ENCODE measurements around the gene PPP2R5D. TPM values are rescaled to one million over a fixed set of nuclear protein-coding genes. Genes with fewer than 3 reads are reported as not detected.
"Not testable (repeated sequence)": the region's sequence is repeated elsewhere in the genome, so short reads cannot be mapped to it uniquely, and the experiment has no call there.

Gene PPP2R5D
- total RNA-seq, 2 experiments from 2014 or later = 35.0 to 35.6 TPM

DNA sequence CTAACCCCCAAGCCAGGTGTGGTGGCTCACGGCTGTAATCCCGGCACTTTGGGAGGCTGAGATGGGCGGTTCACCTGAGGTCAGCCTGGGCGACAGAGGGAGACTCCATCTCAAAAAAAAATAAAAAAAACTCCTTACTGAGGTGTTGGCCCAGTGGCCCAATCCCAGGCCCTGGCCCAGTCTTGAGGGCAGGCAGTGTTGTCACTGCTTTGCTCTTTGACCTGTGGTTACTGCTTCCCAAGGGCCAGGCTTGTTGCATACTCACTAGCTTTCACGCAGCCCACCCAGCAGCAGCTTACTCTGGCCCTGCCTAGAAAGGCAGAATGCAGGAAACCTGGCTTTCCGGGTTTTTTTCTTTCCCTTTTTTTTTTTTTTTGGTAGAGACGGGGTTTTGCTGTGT is 41.9 kb upstream of the PPP2R5D start:
- Histone ChIP-seq H3K4me3 (ENCODE audit: low read depth, low read length, poor library complexity, severe bottlenecking) (no peak overlapping the region), H3K4me1 (ENCODE audit: insufficient read depth, low read length, poor library complexity, severe bottlenecking) (no peaks in the 10 kb centered on the region), H3K9me2 (ENCODE audit: insufficient read depth, low read length) (no peaks in the 10 kb centered on the region), H3K9me3 (ENCODE audit: low read length) (no peaks in the 10 kb centered on the region), H3K79me2 (ENCODE audit: insufficient read depth, low read depth, low read length) (no peaks in the 10 kb centered on the region), H3K36me3 (ENCODE audit: insufficient read depth, low read length) (peaks cover 80% of the 10 kb centered on the region), H3K27ac (ENCODE audit: low read depth, low read length, poor library complexity, severe bottlenecking) (no peak overlapping the region), H3K4me2 (ENCODE audit: low read length) (no peak overlapping the region), H4K20me1 (ENCODE audit: insufficient read depth, low read length) (no peaks in the 10 kb centered on the region), H2AFZ (ENCODE audit: low read length) (no peak overlapping the region)
- TF ChIP-seq EZH2phosphoT487 (IDR thresholded peaks at IDR 0.05; ENCODE audit: borderline replicate concordance, low read depth, low read length) = no peak
- TF ChIP-seq, protein P1, sequence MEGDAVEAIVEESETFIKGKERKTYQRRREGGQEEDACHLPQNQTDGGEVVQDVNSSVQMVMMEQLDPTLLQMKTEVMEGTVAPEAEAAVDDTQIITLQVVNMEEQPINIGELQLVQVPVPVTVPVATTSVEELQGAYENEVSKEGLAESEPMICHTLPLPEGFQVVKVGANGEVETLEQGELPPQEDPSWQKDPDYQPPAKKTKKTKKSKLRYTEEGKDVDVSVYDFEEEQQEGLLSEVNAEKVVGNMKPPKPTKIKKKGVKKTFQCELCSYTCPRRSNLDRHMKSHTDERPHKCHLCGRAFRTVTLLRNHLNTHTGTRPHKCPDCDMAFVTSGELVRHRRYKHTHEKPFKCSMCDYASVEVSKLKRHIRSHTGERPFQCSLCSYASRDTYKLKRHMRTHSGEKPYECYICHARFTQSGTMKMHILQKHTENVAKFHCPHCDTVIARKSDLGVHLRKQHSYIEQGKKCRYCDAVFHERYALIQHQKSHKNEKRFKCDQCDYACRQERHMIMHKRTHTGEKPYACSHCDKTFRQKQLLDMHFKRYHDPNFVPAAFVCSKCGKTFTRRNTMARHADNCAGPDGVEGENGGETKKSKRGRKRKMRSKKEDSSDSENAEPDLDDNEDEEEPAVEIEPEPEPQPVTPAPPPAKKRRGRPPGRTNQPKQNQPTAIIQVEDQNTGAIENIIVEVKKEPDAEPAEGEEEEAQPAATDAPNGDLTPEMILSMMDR (conservative IDR thresholded peaks at IDR 0.05; ENCODE audit: low read length) = no peak
- POLR2A ChIA-PET = no interaction called here
- no peak for DNase-seq (ENCODE audit: low spot score)
- BruUV-seq (replicated peaks) = no TSS peak
- CTCF ChIA-PET (ENCODE audit: unreplicated experiment) = no interaction called here
- intact Hi-C loops (cut with micrococcal nuclease; ENCODE audit: unreplicated experiment) = no loop called here

- Histone ChIP-seq H3K4me1 (ENCODE audit: insufficient read depth, low read length, poor library complexity, severe bottlenecking) (no peaks in the 10 kb centered on the region), H3K4me3 (ENCODE audit: low read depth, low read length, poor library complexity, severe bottlenecking) (no peak overlapping the region), H3K27ac (ENCODE audit: low read depth, low read length, poor library complexity, severe bottlenecking) (no peak overlapping the region), H3K4me2 (ENCODE audit: low read length) (no peak overlapping the region), H3K36me3 (ENCODE audit: insufficient read depth, low read length) (peaks cover 35% of the 10 kb centered on the region), H4K20me1 (ENCODE audit: insufficient read depth, low read length) (no peaks in the 10 kb centered on the region), H3K9me2 (ENCODE audit: insufficient read depth, low read length) (no peaks in the 10 kb centered on the region), H3K9me3 (ENCODE audit: low read length) (no peaks in the 10 kb centered on the region), H3K79me2 (ENCODE audit: insufficient read depth, low read depth, low read length) (no peaks in the 10 kb centered on the region), H2AFZ (ENCODE audit: low read length) (no peak overlapping the region)
- intact Hi-C loops (cut with micrococcal nuclease; ENCODE audit: unreplicated experiment) = loop anchor here (5.0 kb wide), 1 partner anchor 46 kb away; no protein-coding TSS in a partner anchor
- TF ChIP-seq, protein P1 (conservative IDR thresholded peaks at IDR 0.05; ENCODE audit: low read length) = no peak
- TF ChIP-seq EZH2phosphoT487 (IDR thresholded peaks at IDR 0.05; ENCODE audit: borderline replicate concordance, low read depth, low read length) = no peak
- BruUV-seq (replicated peaks) = TSS peak; percentile 10
- POLR2A ChIA-PET = no interaction called here
- DNase-seq (ENCODE audit: low spot score) = no peak
- CTCF ChIA-PET (ENCODE audit: unreplicated experiment) = no interaction called here
Measured at GRCh38 chr6:42947950-42948349, 36.4 kb upstream of the PPP2R5D start.

- intact Hi-C loops (cut with micrococcal nuclease; ENCODE audit: unreplicated experiment) = no loop called here
- CTCF ChIA-PET (ENCODE audit: unreplicated experiment) = interaction anchor here (0.6 kb wide), 1 partner anchor 52 kb away, joined by 3 read pairs; no protein-coding TSS in a partner anchor
- TF ChIP-seq, protein P1 (conservative IDR thresholded peaks at IDR 0.05; ENCODE audit: low read length) = no peak
- no peak for TF ChIP-seq EZH2phosphoT487 (IDR thresholded peaks at IDR 0.05; ENCODE audit: borderline replicate concordance, low read depth, low read length)
- Histone ChIP-seq H3K4me1 (ENCODE audit: insufficient read depth, low read length, poor library complexity, severe bottlenecking) (no peaks in the 10 kb centered on the region), H3K36me3 (ENCODE audit: insufficient read depth, low read length) (peaks cover 8% of the 10 kb centered on the region; the same call in 1 of the 2 replicates), H3K4me2 (ENCODE audit: low read length) (no peak overlapping the region), H4K20me1 (ENCODE audit: insufficient read depth, low read length) (no peaks in the 10 kb centered on the region), H2AFZ (ENCODE audit: low read length) (no peak overlapping the region), H3K79me2 (ENCODE audit: insufficient read depth, low read depth, low read length) (no peaks in the 10 kb centered on the region), H3K4me3 (ENCODE audit: low read depth, low read length, poor library complexity, severe bottlenecking) (no peak overlapping the region), H3K27ac (ENCODE audit: low read depth, low read length, poor library complexity, severe bottlenecking) (no peak overlapping the region), H3K9me3 (ENCODE audit: low read length) (no peaks in the 10 kb centered on the region), H3K9me2 (ENCODE audit: insufficient read depth, low read length) (no peaks in the 10 kb centered on the region)
- no peak for DNase-seq (ENCODE audit: low spot score)
- POLR2A ChIA-PET = interaction anchor here (0.6 to 1.2 kb wide), 3 partner anchors 23 to 191 kb away, joined by 3 read pairs; partner anchors contain the start of genes CNPY3 and PPP2R5D
- BruUV-seq (replicated peaks) = no TSS peak
Measured at GRCh38 chr6:42952389-42952788, 32.0 kb upstream of the PPP2R5D start.

GRCh38 chr6:42954405-42954804 is 30.0 kb upstream of the PPP2R5D start:
- intact Hi-C loops (cut with micrococcal nuclease; ENCODE audit: unreplicated experiment); H3K9me3 ChIP-seq (ENCODE audit: low read length); CTCF ChIA-PET (ENCODE audit: unreplicated experiment); H3K4me2 ChIP-seq (ENCODE audit: low read length); H4K20me1 ChIP-seq (ENCODE audit: insufficient read depth, low read length); H3K36me3 ChIP-seq (ENCODE audit: insufficient read depth, low read length); H3K9me2 ChIP-seq (ENCODE audit: insufficient read depth, low read length); POLR2A ChIA-PET; H3K27ac ChIP-seq (ENCODE audit: low read depth, low read length, poor library complexity, severe bottlenecking); H2AFZ ChIP-seq (ENCODE audit: low read length); DNase-seq (ENCODE audit: low spot score); H3K4me3 ChIP-seq (ENCODE audit: low read depth, low read length, poor library complexity, severe bottlenecking); H3K79me2 ChIP-seq (ENCODE audit: insufficient read depth, low read depth, low read length); H3K4me1 ChIP-seq (ENCODE audit: insufficient read depth, low read length, poor library complexity, severe bottlenecking): not testable (repeated sequence)
- TSS peak; percentile 55 for BruUV-seq (replicated peaks)
